Keratinocyte (primary cell): ENCODE measurements around the gene NXN.

ENCODE experiments used
- EZH2 ChIP-seq: IDR thresholded peaks from one replicate; pipeline ENCODE4 v1.6.1; 2012; ENCODE audit warnings: inconsistent platforms, mild to moderate bottlenecking, low read length, moderate library complexity
- TF ChIP-seq, protein P1 (sequence below), 3 experiments: IDR thresholded peaks in 1 of 3; conservative IDR thresholded peaks in 1 of 3; optimal IDR thresholded peaks in 1 of 3; 2 replicates in 2 of 3; 3 replicates in 1 of 3; pipeline versions ENCODE3 to v1.5.1; 2011; ENCODE audit warnings: low read length in 3 of 3, mild to moderate bottlenecking in 3 of 3, moderate library complexity in 2 of 3, control low read depth in 1 of 3, inconsistent platforms in 1 of 3; ENCODE audit not compliant: insufficient read depth in 2 of 3; ENCODE audit errors: extremely low read depth in 1 of 3

DNA sequence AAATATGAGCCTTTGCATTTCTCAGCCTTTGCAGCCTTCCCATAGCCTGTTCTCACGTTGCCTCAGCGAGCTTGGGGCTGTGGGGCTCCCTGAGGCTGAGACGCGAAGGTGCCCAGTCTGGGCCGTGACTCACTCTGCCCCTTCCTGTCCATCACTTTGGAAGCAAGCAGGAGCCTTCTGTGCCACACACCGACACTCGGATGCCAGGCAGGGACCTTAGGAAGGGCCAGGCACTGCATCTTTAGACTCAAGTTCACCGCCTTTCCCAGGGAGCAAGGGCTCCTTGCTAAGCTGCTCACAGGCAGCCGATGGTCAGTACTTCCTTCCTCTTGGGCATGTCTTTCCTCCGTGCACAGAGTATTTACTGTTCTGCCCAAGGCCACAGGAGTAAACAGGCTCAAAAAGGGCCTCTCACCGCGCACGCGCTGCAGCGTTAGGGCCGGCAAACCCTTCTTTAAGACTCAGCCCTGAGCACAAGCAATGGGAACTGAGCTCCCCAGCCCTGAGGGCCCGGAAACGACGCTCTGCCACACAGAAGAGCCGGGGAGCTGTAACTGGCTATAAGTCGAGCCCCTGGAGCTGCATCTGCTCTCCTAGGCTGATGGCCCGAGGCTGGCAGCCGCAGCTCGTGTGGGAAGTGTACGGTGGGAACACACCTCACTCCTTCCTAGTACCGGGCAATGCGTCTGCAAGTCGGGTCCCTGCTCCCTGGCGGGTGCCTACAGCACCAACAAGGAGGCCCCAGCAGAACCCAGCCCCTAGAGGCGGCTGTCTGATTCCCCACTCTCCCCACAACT, 24.6 kb upstream of the NXN start:
- TF ChIP-seq, protein P1, sequence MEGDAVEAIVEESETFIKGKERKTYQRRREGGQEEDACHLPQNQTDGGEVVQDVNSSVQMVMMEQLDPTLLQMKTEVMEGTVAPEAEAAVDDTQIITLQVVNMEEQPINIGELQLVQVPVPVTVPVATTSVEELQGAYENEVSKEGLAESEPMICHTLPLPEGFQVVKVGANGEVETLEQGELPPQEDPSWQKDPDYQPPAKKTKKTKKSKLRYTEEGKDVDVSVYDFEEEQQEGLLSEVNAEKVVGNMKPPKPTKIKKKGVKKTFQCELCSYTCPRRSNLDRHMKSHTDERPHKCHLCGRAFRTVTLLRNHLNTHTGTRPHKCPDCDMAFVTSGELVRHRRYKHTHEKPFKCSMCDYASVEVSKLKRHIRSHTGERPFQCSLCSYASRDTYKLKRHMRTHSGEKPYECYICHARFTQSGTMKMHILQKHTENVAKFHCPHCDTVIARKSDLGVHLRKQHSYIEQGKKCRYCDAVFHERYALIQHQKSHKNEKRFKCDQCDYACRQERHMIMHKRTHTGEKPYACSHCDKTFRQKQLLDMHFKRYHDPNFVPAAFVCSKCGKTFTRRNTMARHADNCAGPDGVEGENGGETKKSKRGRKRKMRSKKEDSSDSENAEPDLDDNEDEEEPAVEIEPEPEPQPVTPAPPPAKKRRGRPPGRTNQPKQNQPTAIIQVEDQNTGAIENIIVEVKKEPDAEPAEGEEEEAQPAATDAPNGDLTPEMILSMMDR (optimal IDR thresholded peaks at IDR 0.05 in 1 of 3, IDR thresholded peaks at IDR 0.05 in 1 of 3, conservative IDR thresholded peaks at IDR 0.05 in 1 of 3; ENCODE audit: extremely low read depth in 1 of 3, insufficient read depth in 2 of 3, low read length in 3 of 3): no peak
- TF ChIP-seq EZH2: no peak
